HEK293 (cell line): Measurements from ENCODE around the gene MPPED1.
A peak's percentile ranks its signal among the peaks of the same experiment; 100 is the strongest.

Source experiments
- CTCF ChIA-PET: fragments of 350-600 bp; formaldehyde crosslinking; extraction: SDS; loops from one replicate; lab custom pipeline; 2021; ENCODE audit warnings: antibody characterized with exemption; lab: Yijun Ruan, JAX
- POLR2A ChIA-PET: fragments of 300-600 bp; formaldehyde crosslinking; extraction: SDS; loops from one replicate; lab custom pipeline; 2020; ENCODE audit warnings: antibody characterized with exemption, inconsistent platforms; lab: Yijun Ruan, JAX
- H3K27ac ChIP-seq: fragments of 200-500 bp; sonication (Bioruptor generic); 2 replicates; pipeline ENCODE4 v1.5.1; 2014; ENCODE audit warnings: low read depth, low read length, control low read depth, inconsistent platforms; ENCODE audit errors: extremely low read depth
- H3K36me3 ChIP-seq, 2 experiments: fragments of 200-500 bp in 1 of 2; sonication (Bioruptor generic) in 1 of 2; 1 replicate in 1 of 2; 2 replicates in 1 of 2; pipeline ENCODE4 v1.5.1; 2014 to 2017; ENCODE audit warnings: inconsistent platforms in 2 of 2, low read length in 2 of 2; ENCODE audit not compliant: control insufficient read depth in 2 of 2, insufficient read depth in 1 of 2
- H3K4me1 ChIP-seq: fragments of 200-500 bp; sonication (Bioruptor generic); 2 replicates; pipeline ENCODE4 v1.5.1; 2014; ENCODE audit warnings: mild to moderate bottlenecking, low read length, inconsistent platforms; ENCODE audit not compliant: control insufficient read depth, insufficient read depth
- H3K4me3 ChIP-seq: 2 replicates; pipeline ENCODE4 v1.5.1; 2011; ENCODE audit warnings: low read depth, mild to moderate bottlenecking, control low read depth, low read length, moderate library complexity
- H3K9me3 ChIP-seq: fragments of 200-500 bp; sonication (Bioruptor generic); 2 replicates; pipeline ENCODE4 v1.5.1; 2014; ENCODE audit warnings: low read depth, low read length, inconsistent platforms; ENCODE audit not compliant: control insufficient read depth, insufficient read depth
- GLIS2 ChIP-seq: fragments of 450-650 bp; formaldehyde crosslinking; IDR thresholded peaks from 2 replicates; pipeline ENCODE4 v1.5.1; 2016; ENCODE audit warnings: missing biosample characterization, missing genetic modification characterization
- MEIS1 ChIP-seq: sonication (generic); formaldehyde crosslinking; IDR thresholded peaks from 2 replicates; pipeline ENCODE4 v1.8.1; 2022; ENCODE audit warnings: missing genetic modification reagents, mild to moderate bottlenecking, borderline replicate concordance
- OSR2 ChIP-seq: fragments of 450-650 bp; formaldehyde crosslinking; IDR thresholded peaks from 2 replicates; pipeline ENCODE4 v1.5.1; 2016; ENCODE audit warnings: missing biosample characterization, missing genetic modification characterization
- RBAK ChIP-seq: fragments of 450-650 bp; formaldehyde crosslinking; IDR thresholded peaks from 2 replicates; pipeline ENCODE4 v1.5.1; 2016; ENCODE audit warnings: missing biosample characterization, missing genetic modification characterization
- SALL2 ChIP-seq: fragments of 450-650 bp; formaldehyde crosslinking; IDR thresholded peaks from 2 replicates; pipeline ENCODE4 v1.5.0; 2017; ENCODE audit warnings: missing biosample characterization, mild to moderate bottlenecking, missing genetic modification characterization, borderline replicate concordance
- ZBTB21 ChIP-seq: fragments of 450-650 bp; formaldehyde crosslinking; IDR thresholded peaks from 2 replicates; pipeline ENCODE4 v1.5.1; 2017; ENCODE audit warnings: missing biosample characterization, missing genetic modification characterization
- ZNF112 ChIP-seq: fragments of 450-650 bp; formaldehyde crosslinking; IDR thresholded peaks from 2 replicates; pipeline ENCODE4 v1.5.0; 2017; ENCODE audit warnings: missing biosample characterization, missing genetic modification characterization
- ZNF169 ChIP-seq: fragments of 450-650 bp; formaldehyde crosslinking; IDR thresholded peaks from 2 replicates; pipeline ENCODE4 v1.5.1; 2016; ENCODE audit warnings: missing biosample characterization, missing genetic modification characterization
- ZNF175 ChIP-seq: fragments of 450-650 bp; formaldehyde crosslinking; IDR thresholded peaks from 2 replicates; pipeline ENCODE4 v1.5.1; 2016; ENCODE audit warnings: missing biosample characterization, missing genetic modification characterization
- ZNF211 ChIP-seq: fragments of 450-650 bp; formaldehyde crosslinking; IDR thresholded peaks from 2 replicates; pipeline ENCODE4 v1.5.1; 2016; ENCODE audit warnings: low read depth, missing biosample characterization, missing genetic modification characterization
- ZNF266 ChIP-seq: fragments of 450-650 bp; formaldehyde crosslinking; IDR thresholded peaks from 2 replicates; pipeline ENCODE4 v1.5.1; 2016; ENCODE audit warnings: missing biosample characterization, missing genetic modification characterization, low read depth
- ZNF335 ChIP-seq: fragments of 450-650 bp; formaldehyde crosslinking; conservative IDR thresholded peaks from 2 replicates; pipeline ENCODE4 v1.5.1; 2016; ENCODE audit warnings: missing biosample characterization, missing genetic modification characterization
- ZNF404 ChIP-seq: fragments of 450-650 bp; formaldehyde crosslinking; IDR thresholded peaks from 2 replicates; pipeline ENCODE4 v1.5.1; 2017; ENCODE audit warnings: missing biosample characterization, missing genetic modification characterization
- ZNF423 ChIP-seq: fragments of 450-650 bp; formaldehyde crosslinking; IDR thresholded peaks from 2 replicates; pipeline ENCODE4 v1.5.1; 2016; ENCODE audit warnings: missing biosample characterization, missing genetic modification characterization
- ZNF571 ChIP-seq: fragments of 450-650 bp; formaldehyde crosslinking; IDR thresholded peaks from 2 replicates; pipeline ENCODE4 v1.5.0; 2017; ENCODE audit warnings: missing biosample characterization, missing genetic modification characterization
- ZNF629 ChIP-seq: fragments of 450-650 bp; formaldehyde crosslinking; IDR thresholded peaks from 2 replicates; pipeline ENCODE4 v1.5.1; 2017; ENCODE audit warnings: missing biosample characterization, missing genetic modification characterization
- ZNF658 ChIP-seq: fragments of 450-650 bp; formaldehyde crosslinking; IDR thresholded peaks from 2 replicates; pipeline ENCODE4; 2016; ENCODE audit warnings: missing biosample characterization, missing genetic modification characterization
- ZNF664 ChIP-seq: fragments of 450-650 bp; formaldehyde crosslinking; IDR thresholded peaks from 2 replicates; pipeline ENCODE4 v1.5.1; 2016; ENCODE audit warnings: missing biosample characterization, missing genetic modification characterization
- ZNF677 ChIP-seq: fragments of 450-650 bp; IDR thresholded peaks from 2 replicates; pipeline ENCODE4 v1.5.0; 2018; ENCODE audit warnings: missing biosample characterization, mild to moderate bottlenecking, missing genetic modification characterization, moderate library complexity
- ZNF747 ChIP-seq: fragments of 450-650 bp; formaldehyde crosslinking; IDR thresholded peaks from 2 replicates; pipeline ENCODE4 v1.5.1; 2016; ENCODE audit warnings: missing biosample characterization, missing genetic modification characterization
- ZNF777 ChIP-seq: fragments of 450-650 bp; formaldehyde crosslinking; IDR thresholded peaks from 2 replicates; pipeline ENCODE4 v1.5.1; 2017; ENCODE audit warnings: missing biosample characterization, missing genetic modification characterization, borderline replicate concordance
- ZNF791 ChIP-seq: fragments of 450-650 bp; formaldehyde crosslinking; IDR thresholded peaks from 2 replicates; pipeline ENCODE4 v1.5.1; 2016; ENCODE audit warnings: missing biosample characterization, missing genetic modification characterization
- ZNF792 ChIP-seq: fragments of 450-650 bp; formaldehyde crosslinking; IDR thresholded peaks from 2 replicates; pipeline ENCODE4 v1.5.1; 2016; ENCODE audit warnings: missing biosample characterization, missing genetic modification characterization
- TF ChIP-seq, protein P1 (sequence below): fragments of 450-650 bp; formaldehyde crosslinking; IDR thresholded peaks from 2 replicates; pipeline ENCODE4 v1.5.1; 2017; ENCODE audit warnings: missing biosample characterization, missing genetic modification characterization
- TF ChIP-seq, protein P2 (sequence below): fragments of 450-650 bp; formaldehyde crosslinking; IDR thresholded peaks from 2 replicates; pipeline ENCODE4 v1.5.1; 2016; ENCODE audit warnings: missing biosample characterization, missing genetic modification characterization
- TF ChIP-seq, protein P3 (sequence below): fragments of 450-650 bp; formaldehyde crosslinking; IDR thresholded peaks from 2 replicates; pipeline ENCODE4 v1.5.0; 2017; ENCODE audit warnings: missing biosample characterization, missing genetic modification characterization, borderline replicate concordance
- TF ChIP-seq, protein P4 (sequence below): fragments of 450-650 bp; formaldehyde crosslinking; IDR thresholded peaks from 2 replicates; pipeline ENCODE4 v1.5.1; 2016; ENCODE audit warnings: missing biosample characterization, missing genetic modification characterization, low read depth
- TF ChIP-seq, protein P5 (sequence below): fragments of 450-650 bp; IDR thresholded peaks from 2 replicates; pipeline ENCODE4 v1.5.1; 2018; ENCODE audit warnings: missing biosample characterization, missing genetic modification characterization

Gene MPPED1

DNA sequence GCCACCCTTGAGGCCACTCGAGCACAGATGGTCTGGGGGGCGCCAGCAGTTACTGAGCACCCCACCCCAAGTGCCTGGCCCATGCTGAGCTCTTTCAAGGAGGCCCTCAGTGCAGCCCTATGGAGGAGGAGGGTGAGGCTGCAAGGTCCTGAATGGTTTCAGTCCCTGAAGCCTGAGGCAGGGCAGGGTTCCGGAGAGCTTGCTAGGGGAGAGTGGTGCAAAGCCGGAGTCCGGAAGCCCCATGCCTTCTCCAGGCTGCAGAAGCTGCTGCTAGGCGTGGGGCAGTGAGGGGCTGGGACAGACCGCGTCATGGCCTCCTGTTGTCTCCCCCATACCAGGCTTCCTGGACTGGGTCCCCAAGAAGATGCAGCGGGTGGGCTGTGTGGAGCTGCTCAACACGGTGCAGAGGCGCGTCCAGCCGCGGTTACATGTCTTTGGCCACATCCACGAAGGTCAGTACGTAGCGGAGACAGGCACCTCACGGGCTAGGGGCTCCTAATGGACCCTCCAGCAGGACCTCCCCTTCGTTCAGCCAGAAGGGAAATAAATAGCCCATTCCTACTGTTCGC lies 90.6 kb downstream of the MPPED1 start:
- no peaks in the 10 kb centered on the region for H3K36me3 ChIP-seq
- H3K4me1 ChIP-seq = no peaks in the 10 kb centered on the region
- ChIA-PET CTCF (interaction anchor here (0.7 kb wide), 1 partner anchor 24 kb away, joined by 4 read pairs; no protein-coding TSS in a partner anchor), POLR2A (no interaction called here)
- TF ChIP-seq ZNF175 (tag by site-specific recombination) (no peak), ZNF423 (tag by site-specific recombination) (no peak), OSR2 (tag by site-specific recombination) (no peak), ZNF677 (no peak), ZNF335 (tag by site-specific recombination) (no peak), ZNF664 (no peak), GLIS2 (tag by site-specific recombination) (no peak), ZNF404 (tag by site-specific recombination) (no peak), ZNF211 (tag by site-specific recombination) (no peak)
- H3K4me3 ChIP-seq = no peak overlapping the region
- H3K9me3 ChIP-seq = no peaks in the 10 kb centered on the region
- H3K27ac ChIP-seq = no peak overlapping the region

DNA sequence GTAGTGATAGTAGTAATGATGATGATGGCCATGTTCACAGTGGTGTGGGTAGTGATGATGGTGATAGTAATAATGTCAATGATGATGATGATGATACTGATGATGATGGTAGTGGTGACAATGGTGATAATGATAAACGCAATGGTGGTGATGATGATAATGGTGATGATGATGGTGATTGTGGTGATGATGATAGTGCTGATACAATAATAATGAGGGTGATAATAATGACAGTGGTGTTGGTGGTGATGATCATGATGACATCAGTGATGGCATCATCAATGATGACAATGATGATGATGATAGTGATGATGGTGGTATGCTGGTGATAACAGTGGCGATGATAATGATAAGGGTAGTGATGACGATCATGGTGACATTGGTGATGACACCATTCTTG lies 92.3 kb downstream of the MPPED1 start:
- no peaks in the 10 kb centered on the region for H3K36me3 ChIP-seq
- H3K9me3 ChIP-seq = no peaks in the 10 kb centered on the region
- no peaks in the 10 kb centered on the region for H3K4me1 ChIP-seq
- ChIA-PET POLR2A (no interaction called here), CTCF (no interaction called here)
- no peak overlapping the region for H3K4me3 ChIP-seq
- no peak overlapping the region for H3K27ac ChIP-seq
- TF ChIP-seq, protein P1, sequence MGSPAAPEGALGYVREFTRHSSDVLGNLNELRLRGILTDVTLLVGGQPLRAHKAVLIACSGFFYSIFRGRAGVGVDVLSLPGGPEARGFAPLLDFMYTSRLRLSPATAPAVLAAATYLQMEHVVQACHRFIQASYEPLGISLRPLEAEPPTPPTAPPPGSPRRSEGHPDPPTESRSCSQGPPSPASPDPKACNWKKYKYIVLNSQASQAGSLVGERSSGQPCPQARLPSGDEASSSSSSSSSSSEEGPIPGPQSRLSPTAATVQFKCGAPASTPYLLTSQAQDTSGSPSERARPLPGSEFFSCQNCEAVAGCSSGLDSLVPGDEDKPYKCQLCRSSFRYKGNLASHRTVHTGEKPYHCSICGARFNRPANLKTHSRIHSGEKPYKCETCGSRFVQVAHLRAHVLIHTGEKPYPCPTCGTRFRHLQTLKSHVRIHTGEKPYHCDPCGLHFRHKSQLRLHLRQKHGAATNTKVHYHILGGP (tag by site-specific recombination) = peak; percentile 10; the same call in 1 of the 2 replicates
- TF ChIP-seq ZNF777 (tag by site-specific recombination) = peak; percentile 59; the same call in 1 of the 2 replicates
- TF ChIP-seq SALL2 (tag by site-specific recombination) = peak; percentile 71; the same call in 1 of the 2 replicates
- TF ChIP-seq ZBTB21 (tag by site-specific recombination) = peak; percentile 89
- TF ChIP-seq, protein P2, sequence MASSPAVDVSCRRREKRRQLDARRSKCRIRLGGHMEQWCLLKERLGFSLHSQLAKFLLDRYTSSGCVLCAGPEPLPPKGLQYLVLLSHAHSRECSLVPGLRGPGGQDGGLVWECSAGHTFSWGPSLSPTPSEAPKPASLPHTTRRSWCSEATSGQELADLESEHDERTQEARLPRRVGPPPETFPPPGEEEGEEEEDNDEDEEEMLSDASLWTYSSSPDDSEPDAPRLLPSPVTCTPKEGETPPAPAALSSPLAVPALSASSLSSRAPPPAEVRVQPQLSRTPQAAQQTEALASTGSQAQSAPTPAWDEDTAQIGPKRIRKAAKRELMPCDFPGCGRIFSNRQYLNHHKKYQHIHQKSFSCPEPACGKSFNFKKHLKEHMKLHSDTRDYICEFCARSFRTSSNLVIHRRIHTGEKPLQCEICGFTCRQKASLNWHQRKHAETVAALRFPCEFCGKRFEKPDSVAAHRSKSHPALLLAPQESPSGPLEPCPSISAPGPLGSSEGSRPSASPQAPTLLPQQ = no peak
- peak; percentile 90 for TF ChIP-seq ZNF747 (tag by site-specific recombination)
- 0 out of 2 replicates have a peak, but pooled peaks have one; percentile 51 for TF ChIP-seq ZNF571 (tag by site-specific recombination)
- TF ChIP-seq, protein P3, sequence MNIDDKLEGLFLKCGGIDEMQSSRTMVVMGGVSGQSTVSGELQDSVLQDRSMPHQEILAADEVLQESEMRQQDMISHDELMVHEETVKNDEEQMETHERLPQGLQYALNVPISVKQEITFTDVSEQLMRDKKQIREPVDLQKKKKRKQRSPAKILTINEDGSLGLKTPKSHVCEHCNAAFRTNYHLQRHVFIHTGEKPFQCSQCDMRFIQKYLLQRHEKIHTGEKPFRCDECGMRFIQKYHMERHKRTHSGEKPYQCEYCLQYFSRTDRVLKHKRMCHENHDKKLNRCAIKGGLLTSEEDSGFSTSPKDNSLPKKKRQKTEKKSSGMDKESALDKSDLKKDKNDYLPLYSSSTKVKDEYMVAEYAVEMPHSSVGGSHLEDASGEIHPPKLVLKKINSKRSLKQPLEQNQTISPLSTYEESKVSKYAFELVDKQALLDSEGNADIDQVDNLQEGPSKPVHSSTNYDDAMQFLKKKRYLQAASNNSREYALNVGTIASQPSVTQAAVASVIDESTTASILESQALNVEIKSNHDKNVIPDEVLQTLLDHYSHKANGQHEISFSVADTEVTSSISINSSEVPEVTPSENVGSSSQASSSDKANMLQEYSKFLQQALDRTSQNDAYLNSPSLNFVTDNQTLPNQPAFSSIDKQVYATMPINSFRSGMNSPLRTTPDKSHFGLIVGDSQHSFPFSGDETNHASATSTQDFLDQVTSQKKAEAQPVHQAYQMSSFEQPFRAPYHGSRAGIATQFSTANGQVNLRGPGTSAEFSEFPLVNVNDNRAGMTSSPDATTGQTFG (tag by site-specific recombination) = peak; percentile 92
- TF ChIP-seq ZNF629 (tag by site-specific recombination) = peak; percentile 81
- TF ChIP-seq ZNF791 (tag by site-specific recombination) = no peak
- TF ChIP-seq, protein P4, sequence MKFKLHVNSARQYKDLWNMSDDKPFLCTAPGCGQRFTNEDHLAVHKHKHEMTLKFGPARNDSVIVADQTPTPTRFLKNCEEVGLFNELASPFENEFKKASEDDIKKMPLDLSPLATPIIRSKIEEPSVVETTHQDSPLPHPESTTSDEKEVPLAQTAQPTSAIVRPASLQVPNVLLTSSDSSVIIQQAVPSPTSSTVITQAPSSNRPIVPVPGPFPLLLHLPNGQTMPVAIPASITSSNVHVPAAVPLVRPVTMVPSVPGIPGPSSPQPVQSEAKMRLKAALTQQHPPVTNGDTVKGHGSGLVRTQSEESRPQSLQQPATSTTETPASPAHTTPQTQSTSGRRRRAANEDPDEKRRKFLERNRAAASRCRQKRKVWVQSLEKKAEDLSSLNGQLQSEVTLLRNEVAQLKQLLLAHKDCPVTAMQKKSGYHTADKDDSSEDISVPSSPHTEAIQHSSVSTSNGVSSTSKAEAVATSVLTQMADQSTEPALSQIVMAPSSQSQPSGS (tag by site-specific recombination) = peak; percentile 91
- TF ChIP-seq ZNF175 (tag by site-specific recombination) = no peak
- peak; percentile 8; the same call in 1 of the 2 replicates for TF ChIP-seq ZNF266 (tag by site-specific recombination)
- TF ChIP-seq ZNF792 = no peak
- 0 out of 2 replicates have a peak, but pooled peaks have one; percentile 22 for TF ChIP-seq RBAK (tag by site-specific recombination)
- TF ChIP-seq, protein P5, sequence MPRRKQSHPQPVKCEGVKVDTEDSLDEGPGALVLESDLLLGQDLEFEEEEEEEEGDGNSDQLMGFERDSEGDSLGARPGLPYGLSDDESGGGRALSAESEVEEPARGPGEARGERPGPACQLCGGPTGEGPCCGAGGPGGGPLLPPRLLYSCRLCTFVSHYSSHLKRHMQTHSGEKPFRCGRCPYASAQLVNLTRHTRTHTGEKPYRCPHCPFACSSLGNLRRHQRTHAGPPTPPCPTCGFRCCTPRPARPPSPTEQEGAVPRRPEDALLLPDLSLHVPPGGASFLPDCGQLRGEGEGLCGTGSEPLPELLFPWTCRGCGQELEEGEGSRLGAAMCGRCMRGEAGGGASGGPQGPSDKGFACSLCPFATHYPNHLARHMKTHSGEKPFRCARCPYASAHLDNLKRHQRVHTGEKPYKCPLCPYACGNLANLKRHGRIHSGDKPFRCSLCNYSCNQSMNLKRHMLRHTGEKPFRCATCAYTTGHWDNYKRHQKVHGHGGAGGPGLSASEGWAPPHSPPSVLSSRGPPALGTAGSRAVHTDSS = peak; percentile 83
- TF ChIP-seq ZNF169 (tag by site-specific recombination) = peak; percentile 73
- TF ChIP-seq MEIS1 (CRISPR knock-in tag) = no peak
- peak; percentile 91; the same call in 1 of the 2 replicates for TF ChIP-seq ZNF658
- peak; percentile 7; the same call in 1 of the 2 replicates for TF ChIP-seq ZNF112 (tag by site-specific recombination)
